WI38 (cell line): ENCODE results near the gene CHMP1B.

ENCODE experiments used
- H3K4me3 ChIP-seq: 2 replicates; pipeline ENCODE4 v1.5.1; 2011; ENCODE audit warnings: low read depth, mild to moderate bottlenecking, control low read depth, low read length
- TF ChIP-seq, protein P1 (sequence below): IDR thresholded peaks from 2 replicates; pipeline ENCODE4 v1.5.1; 2012; ENCODE audit warnings: low read depth, mild to moderate bottlenecking, control low read depth, low read length

The CHMP1B gene

DNA sequence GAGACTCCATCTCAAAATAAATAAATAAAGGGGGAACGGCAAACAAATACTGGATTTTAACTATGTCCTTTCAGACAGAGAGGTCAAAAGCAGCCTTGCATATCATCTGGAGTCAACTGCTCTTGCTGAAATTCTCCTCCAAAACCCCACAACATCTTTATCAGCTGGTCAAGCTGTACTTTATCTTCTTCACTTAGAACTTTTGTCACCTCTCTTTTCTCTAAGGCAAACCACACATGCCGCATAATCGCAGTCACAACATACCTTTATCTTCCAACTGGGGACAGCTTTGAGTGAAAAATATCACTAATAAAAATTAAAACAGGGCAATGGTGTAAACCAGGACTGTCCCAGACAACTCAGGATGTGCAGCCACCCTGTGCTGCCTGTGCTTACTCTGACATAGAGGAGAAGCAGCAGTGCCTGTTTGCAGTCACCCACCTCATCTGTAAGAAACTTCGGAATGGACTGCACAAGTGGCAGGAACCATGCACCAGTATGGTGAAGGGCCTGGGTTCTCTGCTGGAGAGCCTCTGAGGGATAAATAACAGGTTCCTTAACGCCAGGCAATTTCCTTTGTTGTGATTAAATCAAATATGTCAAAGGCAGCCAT is 50.7 kb downstream of the CHMP1B start:
- H3K4me3 ChIP-seq, result no peak overlapping the region
- TF ChIP-seq, protein P1, sequence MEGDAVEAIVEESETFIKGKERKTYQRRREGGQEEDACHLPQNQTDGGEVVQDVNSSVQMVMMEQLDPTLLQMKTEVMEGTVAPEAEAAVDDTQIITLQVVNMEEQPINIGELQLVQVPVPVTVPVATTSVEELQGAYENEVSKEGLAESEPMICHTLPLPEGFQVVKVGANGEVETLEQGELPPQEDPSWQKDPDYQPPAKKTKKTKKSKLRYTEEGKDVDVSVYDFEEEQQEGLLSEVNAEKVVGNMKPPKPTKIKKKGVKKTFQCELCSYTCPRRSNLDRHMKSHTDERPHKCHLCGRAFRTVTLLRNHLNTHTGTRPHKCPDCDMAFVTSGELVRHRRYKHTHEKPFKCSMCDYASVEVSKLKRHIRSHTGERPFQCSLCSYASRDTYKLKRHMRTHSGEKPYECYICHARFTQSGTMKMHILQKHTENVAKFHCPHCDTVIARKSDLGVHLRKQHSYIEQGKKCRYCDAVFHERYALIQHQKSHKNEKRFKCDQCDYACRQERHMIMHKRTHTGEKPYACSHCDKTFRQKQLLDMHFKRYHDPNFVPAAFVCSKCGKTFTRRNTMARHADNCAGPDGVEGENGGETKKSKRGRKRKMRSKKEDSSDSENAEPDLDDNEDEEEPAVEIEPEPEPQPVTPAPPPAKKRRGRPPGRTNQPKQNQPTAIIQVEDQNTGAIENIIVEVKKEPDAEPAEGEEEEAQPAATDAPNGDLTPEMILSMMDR, result no peak

DNA sequence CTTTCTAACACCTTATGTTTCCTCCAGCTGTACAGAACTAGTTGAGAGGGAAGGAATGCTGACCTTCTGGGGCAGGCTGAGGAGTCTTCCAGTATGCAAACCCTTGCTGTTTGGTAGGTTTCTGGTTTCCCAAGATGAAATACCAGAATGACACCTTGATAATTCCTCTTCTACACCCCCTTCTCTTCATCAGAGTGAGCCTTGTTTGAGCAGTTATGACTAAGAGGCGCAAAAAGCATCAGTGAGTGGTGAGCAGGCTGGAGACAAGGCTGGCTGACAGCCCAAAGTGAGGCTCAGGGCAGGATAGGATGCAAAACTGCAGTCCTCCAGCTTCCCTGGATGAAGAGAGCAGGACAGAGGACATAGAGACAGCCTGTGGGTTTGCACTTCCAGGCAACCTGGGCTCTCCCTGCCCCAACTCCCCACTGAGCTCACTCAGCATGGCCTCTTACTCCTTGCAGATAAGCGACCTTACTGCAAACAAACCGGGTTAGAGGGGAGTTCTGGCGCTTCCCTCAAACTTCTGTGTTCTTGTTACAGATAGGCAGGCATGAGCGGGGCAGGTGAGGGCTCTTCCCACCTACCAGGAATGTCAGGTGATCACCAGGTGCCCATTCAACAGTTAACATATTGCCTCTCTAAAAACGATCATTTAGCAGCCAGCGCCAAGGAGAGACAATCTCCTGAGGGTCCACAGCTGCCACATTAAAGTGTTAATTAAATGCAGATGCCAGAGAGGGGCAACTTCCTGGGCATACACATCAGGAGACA is 51.5 kb downstream of the CHMP1B start:
- no peak overlapping the region for H3K4me3 ChIP-seq
- TF ChIP-seq, protein P1, result no peak
